H1 (cell line): ENCODE data around the gene EVPL.

ENCODE experiments used
- CEBPB ChIP-seq: IDR thresholded peaks from 2 replicates; pipeline ENCODE4 v1.6.1; 2012; ENCODE audit warnings: low read depth, low read length
- CTCF ChIP-seq, 3 experiments: IDR thresholded peaks; 1 replicate in 2 of 3; 2 replicates in 1 of 3; pipeline versions ENCODE4 v1.5.1 to v1.6.1; 2011; ENCODE audit warnings: low read length in 3 of 3, mild to moderate bottlenecking in 3 of 3, inconsistent platforms in 2 of 3, low read depth in 1 of 3, moderate library complexity in 1 of 3; ENCODE audit not compliant: insufficient read depth in 1 of 3; ENCODE audit errors: control extremely low read depth in 1 of 3
- EP300 ChIP-seq, 2 experiments: IDR thresholded peaks; 1 replicate in 1 of 2; 2 replicates in 1 of 2; pipeline ENCODE4 v1.6.1; 2011 to 2012; ENCODE audit warnings: low read depth in 2 of 2, low read length in 2 of 2, mild to moderate bottlenecking in 2 of 2, borderline replicate concordance in 1 of 2, inconsistent platforms in 1 of 2, moderate library complexity in 1 of 2
- EZH2 ChIP-seq: fragments of 200-600 bp; sonication (generic); IDR thresholded peaks from 2 replicates; pipeline ENCODE4 v1.7.1; 2012; ENCODE audit warnings: low read depth, mild to moderate bottlenecking, moderate library complexity, low read length, inconsistent platforms; ENCODE audit not compliant: severe bottlenecking
- POLR2A ChIP-seq, 2 experiments: IDR thresholded peaks; 1 replicate in 1 of 2; 2 replicates in 1 of 2; pipeline ENCODE4 v1.6.1; 2011; ENCODE audit warnings: low read depth in 2 of 2, low read length in 2 of 2, mild to moderate bottlenecking in 2 of 2; ENCODE audit errors: control extremely low read depth in 1 of 2
- RAD21 ChIP-seq, 2 experiments: IDR thresholded peaks in 1 of 2; conservative IDR thresholded peaks in 1 of 2; 2 replicates each; pipeline ENCODE4 v1.6.1; 2011; ENCODE audit warnings: low read depth in 2 of 2, low read length in 2 of 2, improper control_type of control experiment in 1 of 2, inconsistent platforms in 1 of 2, mild to moderate bottlenecking in 1 of 2, moderate library complexity in 1 of 2
- SIRT6 ChIP-seq: IDR thresholded peaks from one replicate; pipeline ENCODE4 v1.7.1; 2012; ENCODE audit warnings: low read length, inconsistent platforms
- TBP ChIP-seq: IDR thresholded peaks from 2 replicates; pipeline ENCODE4 v1.6.1; 2011; ENCODE audit warnings: low read depth, low read length, improper control_type of control experiment

- TF ChIP-seq RAD21 (IDR thresholded peaks at IDR 0.05 in 1 of 2, conservative IDR thresholded peaks at IDR 0.05 in 1 of 2; ENCODE audit: low read depth in 2 of 2, low read length in 2 of 2), result no peak
- no peak for TF ChIP-seq SIRT6
- TF ChIP-seq CTCF (IDR thresholded peaks at IDR 0.05; ENCODE audit: control extremely low read depth in 1 of 3, insufficient read depth in 1 of 3, low read depth in 1 of 3, low read length in 3 of 3), result no peak
- no peak for TF ChIP-seq EP300 (IDR thresholded peaks at IDR 0.05; ENCODE audit: borderline replicate concordance in 1 of 2, low read depth in 2 of 2, low read length in 2 of 2)
- TF ChIP-seq TBP, result no peak
- TF ChIP-seq CEBPB, result no peak
- TF ChIP-seq POLR2A (IDR thresholded peaks at IDR 0.05; ENCODE audit: control extremely low read depth in 1 of 2, low read depth in 2 of 2, low read length in 2 of 2), result no peak
- no peak for TF ChIP-seq EZH2
These were observed 26.2 kb downstream of the EVPL start, which contains the start of gene CDK3 for GRCh38 chr17:76000755-76001521.
